ENCODE data around the gene SMG6.

The SMG6 gene

GRCh38 chr17:2244545-2245525 is 58.8 kb downstream of the SMG6 start:
- H3K4me3 ChIP-seq (ENCODE audit: low read length), result no peak overlapping the region

GRCh38 chr17:2243953-2244352 is 59.6 kb downstream of the SMG6 start:
- H3K4ac ChIP-seq (ENCODE audit: low read depth, low read length), result no peak overlapping the region
- peaks cover 2% of the 10 kb centered on the region for H3K36me3 ChIP-seq (ENCODE audit: control insufficient read depth, insufficient read depth, low read length)
- H3K23ac ChIP-seq (ENCODE audit: low read length), result no peak overlapping the region
- H3K79me2 ChIP-seq (ENCODE audit: control insufficient read depth, insufficient read depth, low read length), result no peaks in the 10 kb centered on the region
- H3K56ac ChIP-seq (ENCODE audit: low read length), result no peak overlapping the region
- H3K79me1 ChIP-seq (ENCODE audit: low read length), result no peaks in the 10 kb centered on the region
- H3K4me1 ChIP-seq (ENCODE audit: control insufficient read depth, low read depth, low read length), result no peaks in the 10 kb centered on the region
- no peak overlapping the region for H2BK120ac ChIP-seq (ENCODE audit: low read depth, low read length)
- no peaks in the 10 kb centered on the region for H3K27me3 ChIP-seq (ENCODE audit: insufficient read depth, low read length, poor library complexity)
- no peak overlapping the region for H3K27ac ChIP-seq (ENCODE audit: low read depth, low read length)
- H3K4me2 ChIP-seq (ENCODE audit: low read length), result no peak overlapping the region
- H3K18ac ChIP-seq (ENCODE audit: low read length), result no peak overlapping the region
- no peak overlapping the region for H3K9ac ChIP-seq (ENCODE audit: low read length)
- no peak overlapping the region for H4K5ac ChIP-seq (ENCODE audit: low read length)
- no peak for DNase-seq
- WGBS (ENCODE audit: extremely low coverage, insufficient coverage, low lambda C conversion rate), result no CpG with 5 or more reads among the region's 5 CpGs
- H2AK5ac ChIP-seq (ENCODE audit: low read length), result no peak overlapping the region
- no peak overlapping the region for H3K4me3 ChIP-seq (ENCODE audit: low read length)
- no peak overlapping the region for H2BK15ac ChIP-seq (replicated peaks; ENCODE audit: low read depth)
- no peak overlapping the region for H2BK5ac ChIP-seq (ENCODE audit: low read length)
- no peak overlapping the region for H4K8ac ChIP-seq (ENCODE audit: low read depth, low read length)

More at GRCh38 chr17:2244545-2245525, 58.8 kb downstream of the SMG6 start:
- Histone ChIP-seq H3K4me2 (ENCODE audit: low read length) (no peak overlapping the region), H2BK15ac (replicated peaks; ENCODE audit: low read depth) (no peak overlapping the region), H2BK5ac (ENCODE audit: low read length) (no peak overlapping the region), H3K9ac (ENCODE audit: low read length) (no peak overlapping the region), H2AK5ac (ENCODE audit: low read length) (no peak overlapping the region), H3K79me2 (ENCODE audit: control insufficient read depth, insufficient read depth, low read length) (no peaks in the 10 kb centered on the region), H3K18ac (ENCODE audit: low read length) (no peak overlapping the region), H2BK120ac (ENCODE audit: low read depth, low read length) (no peak overlapping the region), H3K4ac (ENCODE audit: low read depth, low read length) (no peak overlapping the region), H3K27me3 (ENCODE audit: insufficient read depth, low read length, poor library complexity) (no peaks in the 10 kb centered on the region), H3K56ac (ENCODE audit: low read length) (no peak overlapping the region), H4K5ac (ENCODE audit: low read length) (no peak overlapping the region), H3K27ac (ENCODE audit: low read depth, low read length) (no peak overlapping the region), H3K79me1 (ENCODE audit: low read length) (no peaks in the 10 kb centered on the region), H3K4me1 (ENCODE audit: control insufficient read depth, low read depth, low read length) (no peaks in the 10 kb centered on the region), H3K23ac (ENCODE audit: low read length) (no peak overlapping the region), H3K36me3 (ENCODE audit: control insufficient read depth, insufficient read depth, low read length) (peaks cover 2% of the 10 kb centered on the region), H4K8ac (ENCODE audit: low read depth, low read length) (no peak overlapping the region)
- no CpG with 5 or more reads among the region's 7 CpGs for WGBS (ENCODE audit: extremely low coverage, insufficient coverage, low lambda C conversion rate)
- peak; percentile 72 for DNase-seq

GRCh38 chr17:2241823-2242222 is 61.8 kb downstream of the SMG6 start:
- H2BK15ac ChIP-seq (replicated peaks; ENCODE audit: low read depth), result no peak overlapping the region
- H3K27ac ChIP-seq (ENCODE audit: low read depth, low read length), result no peak overlapping the region
- no peak for DNase-seq
- no peak overlapping the region for H2BK5ac ChIP-seq (ENCODE audit: low read length)
- H3K56ac ChIP-seq (ENCODE audit: low read length), result no peak overlapping the region
- H3K18ac ChIP-seq (ENCODE audit: low read length), result no peak overlapping the region
- H4K5ac ChIP-seq (ENCODE audit: low read length), result no peak overlapping the region
- H2AK5ac ChIP-seq (ENCODE audit: low read length), result no peak overlapping the region
- no peaks in the 10 kb centered on the region for H3K79me2 ChIP-seq (ENCODE audit: control insufficient read depth, insufficient read depth, low read length)
- H3K9ac ChIP-seq (ENCODE audit: low read length), result no peak overlapping the region
- no peaks in the 10 kb centered on the region for H3K4me1 ChIP-seq (ENCODE audit: control insufficient read depth, low read depth, low read length)
- H4K8ac ChIP-seq (ENCODE audit: low read depth, low read length), result no peak overlapping the region
- H3K79me1 ChIP-seq (ENCODE audit: low read length), result no peaks in the 10 kb centered on the region
- H3K23ac ChIP-seq (ENCODE audit: low read length), result no peak overlapping the region
- no peak overlapping the region for H3K4me3 ChIP-seq (ENCODE audit: low read length)
- no peak overlapping the region for H3K4me2 ChIP-seq (ENCODE audit: low read length)
- H3K4ac ChIP-seq (ENCODE audit: low read depth, low read length), result no peak overlapping the region
- H2BK120ac ChIP-seq (ENCODE audit: low read depth, low read length), result no peak overlapping the region
- WGBS (ENCODE audit: extremely low coverage, insufficient coverage, low lambda C conversion rate), result 100% methylated on average over 1 of the region's 5 CpGs
- H3K36me3 ChIP-seq (ENCODE audit: control insufficient read depth, insufficient read depth, low read length), result peaks cover 2% of the 10 kb centered on the region
- H3K27me3 ChIP-seq (ENCODE audit: insufficient read depth, low read length, poor library complexity), result no peaks in the 10 kb centered on the region

- Histone ChIP-seq H3K9ac (ENCODE audit: low read length) (no peak overlapping the region), H3K18ac (ENCODE audit: low read length) (no peak overlapping the region), H3K36me3 (ENCODE audit: control insufficient read depth, insufficient read depth, low read length) (peaks cover 2% of the 10 kb centered on the region), H3K79me1 (ENCODE audit: low read length) (no peaks in the 10 kb centered on the region), H3K4me3 (ENCODE audit: low read length) (no peak overlapping the region), H3K27me3 (ENCODE audit: insufficient read depth, low read length, poor library complexity) (no peaks in the 10 kb centered on the region), H2BK15ac (replicated peaks; ENCODE audit: low read depth) (no peak overlapping the region), H4K8ac (ENCODE audit: low read depth, low read length) (no peak overlapping the region), H3K27ac (ENCODE audit: low read depth, low read length) (no peak overlapping the region), H3K4me2 (ENCODE audit: low read length) (no peak overlapping the region), H3K23ac (ENCODE audit: low read length) (no peak overlapping the region), H2BK5ac (ENCODE audit: low read length) (no peak overlapping the region), H4K5ac (ENCODE audit: low read length) (no peak overlapping the region), H3K4me1 (ENCODE audit: control insufficient read depth, low read depth, low read length) (no peaks in the 10 kb centered on the region), H3K4ac (ENCODE audit: low read depth, low read length) (no peak overlapping the region), H3K56ac (ENCODE audit: low read length) (no peak overlapping the region), H2BK120ac (ENCODE audit: low read depth, low read length) (no peak overlapping the region), H3K79me2 (ENCODE audit: control insufficient read depth, insufficient read depth, low read length) (no peaks in the 10 kb centered on the region), H2AK5ac (ENCODE audit: low read length) (no peak overlapping the region)
- DNase-seq, result no peak
- no CpG with 5 or more reads among the region's 13 CpGs for WGBS (ENCODE audit: extremely low coverage, insufficient coverage, low lambda C conversion rate)
Measured at GRCh38 chr17:2240541-2240940, 63.0 kb downstream of the SMG6 start.

DNA sequence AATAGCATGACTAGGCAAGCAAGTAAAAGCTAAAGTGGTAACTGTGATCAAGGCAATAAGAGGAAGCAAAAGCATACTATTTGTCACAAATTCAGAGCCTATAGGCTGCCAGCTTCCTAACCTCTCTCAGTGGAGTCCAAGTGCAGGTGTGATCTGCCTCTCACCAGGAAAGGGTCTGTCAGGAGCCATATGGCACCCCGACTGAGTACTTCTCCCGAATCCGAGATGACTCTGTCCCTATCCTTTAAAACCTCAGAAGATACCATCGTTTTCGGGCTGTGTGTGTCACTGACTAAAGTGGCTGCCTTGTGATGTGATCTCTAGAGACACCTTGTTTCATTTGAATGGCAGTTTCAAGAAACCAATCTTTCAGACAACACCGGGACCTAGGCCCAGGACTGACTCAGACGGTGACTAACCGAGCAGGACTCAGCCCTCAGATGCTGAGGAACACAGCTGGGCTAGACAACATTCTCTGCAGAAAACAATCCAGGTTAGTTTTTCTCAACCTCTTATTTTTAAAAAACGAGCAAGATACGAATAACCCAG is 63.6 kb downstream of the SMG6 start:
- Histone ChIP-seq H3K23ac (ENCODE audit: low read length) (no peak overlapping the region), H3K4ac (ENCODE audit: low read depth, low read length) (no peak overlapping the region), H3K4me1 (ENCODE audit: control insufficient read depth, low read depth, low read length) (no peaks in the 10 kb centered on the region), H4K5ac (ENCODE audit: low read length) (no peak overlapping the region), H4K8ac (ENCODE audit: low read depth, low read length) (no peak overlapping the region), H2BK5ac (ENCODE audit: low read length) (no peak overlapping the region), H3K4me3 (ENCODE audit: low read length) (no peak overlapping the region), H3K27ac (ENCODE audit: low read depth, low read length) (no peak overlapping the region), H3K18ac (ENCODE audit: low read length) (no peak overlapping the region), H2BK120ac (ENCODE audit: low read depth, low read length) (no peak overlapping the region), H3K79me2 (ENCODE audit: control insufficient read depth, insufficient read depth, low read length) (no peaks in the 10 kb centered on the region), H2AK5ac (ENCODE audit: low read length) (no peak overlapping the region), H3K79me1 (ENCODE audit: low read length) (no peaks in the 10 kb centered on the region), H2BK15ac (replicated peaks; ENCODE audit: low read depth) (no peak overlapping the region), H3K36me3 (ENCODE audit: control insufficient read depth, insufficient read depth, low read length) (peaks cover 2% of the 10 kb centered on the region), H3K4me2 (ENCODE audit: low read length) (no peak overlapping the region), H3K9ac (ENCODE audit: low read length) (no peak overlapping the region), H3K27me3 (ENCODE audit: insufficient read depth, low read length, poor library complexity) (no peaks in the 10 kb centered on the region), H3K56ac (ENCODE audit: low read length) (no peak overlapping the region)
- peak; percentile 36 for DNase-seq
- no CpG with 5 or more reads among the region's 10 CpGs for WGBS (ENCODE audit: extremely low coverage, insufficient coverage, low lambda C conversion rate)

Measured in mesendoderm (in vitro differentiated cells).